AG10803 (cell line): ENCODE results near the gene ZNRF1.

ENCODE experiments used
- DNase-seq: peaks from one replicate; pipeline ENCODE4 v3.0.0; 2010; ENCODE audit warnings: low read depth
- H3K4me3 ChIP-seq: 2 replicates; pipeline ENCODE4 v1.5.1; 2011; ENCODE audit warnings: mild to moderate bottlenecking, low read length, control low read depth
- CTCF ChIP-seq: conservative IDR thresholded peaks from 2 replicates; pipeline ENCODE4 v1.5.1; 2011; ENCODE audit warnings: mild to moderate bottlenecking, low read length, control low read depth, inconsistent platforms

Gene ZNRF1

GRCh38 chr16:75111514-75111940 is 112.7 kb downstream of the ZNRF1 start:
- DNase-seq: no peak
- TF ChIP-seq CTCF: no peak
- no peak overlapping the region for H3K4me3 ChIP-seq

DNA sequence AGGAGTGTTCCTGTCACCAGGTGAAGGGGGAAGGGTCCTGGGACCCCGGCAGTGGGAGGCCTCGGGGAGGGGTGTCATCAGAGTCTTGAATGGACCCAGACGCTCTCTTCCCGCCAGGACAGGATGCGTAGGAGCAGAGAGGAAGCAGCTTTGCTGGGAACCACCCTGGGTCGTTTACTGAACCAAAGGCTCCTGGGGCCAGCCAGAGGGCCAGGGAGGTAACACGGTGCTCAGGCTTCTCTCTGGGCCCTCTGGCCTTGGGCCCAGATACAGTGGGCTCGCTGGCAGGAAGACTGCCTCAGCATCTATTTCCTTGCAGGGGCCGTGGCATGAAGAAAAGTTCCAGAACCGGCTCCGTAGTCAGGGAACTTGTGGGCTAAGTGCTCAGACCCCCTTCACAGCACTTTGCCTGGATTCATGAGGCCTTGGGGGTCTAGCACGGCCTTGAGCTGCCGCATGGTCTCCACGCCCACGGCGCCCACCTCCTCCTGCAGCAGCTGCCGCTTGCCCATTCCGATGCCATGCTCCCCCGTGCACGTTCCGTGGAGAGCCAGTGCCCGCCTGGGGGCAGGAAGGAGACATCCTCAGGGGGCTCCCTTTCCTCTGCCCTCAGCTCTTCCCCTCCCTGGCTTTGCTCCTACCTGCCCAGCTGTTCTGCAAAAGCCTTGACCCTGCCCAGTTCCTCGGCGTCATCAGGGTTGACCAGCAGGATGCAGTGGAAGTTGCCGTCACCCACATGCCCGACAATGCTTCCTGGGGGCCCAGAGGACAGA is 113.3 kb downstream of the ZNRF1 start:
- DNase-seq: no peak
- no peak for TF ChIP-seq CTCF
- no peak overlapping the region for H3K4me3 ChIP-seq

DNA sequence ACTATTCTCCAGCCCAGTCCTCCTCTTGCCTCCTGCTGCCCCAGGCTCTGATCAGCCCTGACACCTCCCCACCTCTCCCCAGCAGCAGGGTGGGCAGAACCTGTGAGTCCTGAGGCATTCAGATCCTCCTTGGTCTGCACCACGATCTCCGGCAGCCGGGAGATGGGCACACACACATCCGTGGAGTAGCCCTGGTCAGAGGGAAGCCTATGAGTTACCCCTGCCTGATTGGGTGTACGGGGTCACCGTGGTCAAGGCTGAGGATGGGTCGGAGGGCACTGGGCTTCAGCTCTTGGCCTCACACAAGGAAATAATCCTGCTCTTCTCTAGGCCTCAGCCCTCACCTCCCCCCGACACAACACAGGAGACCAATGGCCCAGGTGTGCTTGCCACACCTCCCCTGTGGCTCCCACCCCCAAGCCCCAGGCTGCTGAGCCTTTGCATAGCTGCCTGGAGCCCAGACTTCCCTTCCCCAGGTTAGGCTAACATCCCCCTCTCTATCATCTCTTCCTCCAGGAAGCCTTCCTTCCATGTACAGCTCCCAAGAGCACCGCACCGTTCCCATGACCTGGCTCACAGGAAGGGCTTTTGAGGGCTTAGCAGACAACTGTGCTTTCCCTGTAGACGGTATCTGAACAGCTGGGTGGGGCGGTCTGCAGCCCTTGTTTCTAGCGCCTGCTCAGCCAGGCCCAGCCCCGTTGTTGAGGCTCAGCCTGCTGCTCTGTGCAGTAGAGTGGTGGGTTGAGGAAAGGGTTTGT is 114.1 kb downstream of the ZNRF1 start:
- no peak for DNase-seq
- no peak overlapping the region for H3K4me3 ChIP-seq
- no peak for TF ChIP-seq CTCF

DNA sequence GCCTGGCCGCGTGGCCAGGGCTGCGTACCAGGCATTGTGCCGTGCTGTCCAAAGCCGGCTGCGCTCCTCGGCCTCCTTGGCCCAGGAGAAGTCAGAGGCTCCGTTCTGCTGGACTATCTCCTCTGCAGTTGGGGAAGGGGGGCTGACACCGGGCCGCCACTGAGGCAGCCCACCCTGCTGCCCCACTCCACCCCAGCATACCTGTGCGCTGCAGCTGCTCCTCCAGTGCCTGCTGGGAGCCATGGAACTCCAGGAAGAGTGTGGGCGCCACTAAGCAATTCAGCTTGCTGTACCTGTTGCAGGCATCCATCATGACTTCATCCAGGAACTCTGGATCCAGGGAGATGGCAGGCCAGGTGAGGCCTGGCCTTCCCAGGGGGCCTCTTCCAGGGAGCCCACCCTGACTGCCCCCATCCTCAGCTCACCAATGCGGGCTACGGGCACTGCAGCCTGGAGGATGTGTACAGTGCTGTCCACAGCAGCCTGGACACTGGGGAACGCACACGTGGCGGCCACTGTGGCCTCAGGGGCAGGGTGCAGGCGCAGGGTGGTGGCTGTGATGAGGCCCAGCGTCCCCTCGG is 114.8 kb downstream of the ZNRF1 start:
- H3K4me3 ChIP-seq: no peak overlapping the region
- TF ChIP-seq CTCF: no peak
- no peak for DNase-seq

GRCh38 chr16:75114179-75114945 is 115.5 kb downstream of the ZNRF1 start:
- DNase-seq: no peak
- TF ChIP-seq CTCF: no peak

GRCh38 chr16:75114946-75115825 is 116.4 kb downstream of the ZNRF1 start:
- TF ChIP-seq CTCF: no peak
- DNase-seq: no peak
- no peak overlapping the region for H3K4me3 ChIP-seq

More at GRCh38 chr16:75114179-75114945, 115.5 kb downstream of the ZNRF1 start:
- no peak overlapping the region for H3K4me3 ChIP-seq
